Stomach (tissue), 9 donors: ENCODE results near the gene NBPF1. TPM values are rescaled to one million over a fixed set of nuclear protein-coding genes. Genes with fewer than 3 reads are reported as not detected.
"Not testable (repeated sequence)": the region's sequence is repeated elsewhere in the genome, so short reads cannot be mapped to it uniquely, and the experiment has no call there.

Experiments
- DNase-seq, 2 donors: peaks; one replicate each; pipeline versions ENCODE4 v3.0.0 to v3.0.0-alpha.2; 2013 to 2019
- H3K27ac ChIP-seq, 5 donors: fragments of 200-600 bp in 4 of 5; sonication (generic) in 4 of 5; one replicate each; pipeline ENCODE4 v1.5.1; 2013 to 2019; ENCODE audit warnings: mild to moderate bottlenecking in 1 of 5, moderate library complexity in 1 of 5
- H3K27me3 ChIP-seq, 3 donors: fragments of 200-600 bp; sonication (generic); one replicate each; pipeline ENCODE4 v1.5.1; 2017 to 2019; ENCODE audit warnings: mixed run types in 1 of 3
- H3K36me3 ChIP-seq, 4 donors: fragments of 200-600 bp; sonication (generic); 1 replicate in 3 of 4; 2 replicates in 1 of 4; pipeline ENCODE4 v1.5.1; 2016 to 2019
- H3K4me1 ChIP-seq, 4 donors: fragments of 200-600 bp; sonication (generic); one replicate each; pipeline ENCODE4 v1.5.1; 2016 to 2019
- H3K4me3 ChIP-seq, 4 donors: fragments of 200-600 bp; sonication (generic) in 3 of 4; one replicate each; pipeline ENCODE4 v1.5.1; 2016 to 2019; ENCODE audit warnings: mild to moderate bottlenecking in 1 of 4
- H3K9me3 ChIP-seq, 4 donors: fragments of 200-600 bp; sonication (generic); one replicate each; pipeline ENCODE4 v1.5.1; 2016 to 2019
- CTCF ChIP-seq, 7 experiments: fragments of 450-650 bp in 4 of 7; fragments of 200-600 bp in 3 of 7; sonication (generic) in 3 of 7; IDR thresholded peaks; one replicate each; pipeline ENCODE4 v1.5.1; 2016 to 2019; ENCODE audit warnings: antibody characterized with exemption in 7 of 7, control low read depth in 2 of 7, mild to moderate bottlenecking in 1 of 7
- EP300 ChIP-seq: sonication (generic); formaldehyde crosslinking; IDR thresholded peaks from one replicate; pipeline ENCODE4 v1.6.1; 2017; ENCODE audit warnings: antibody characterized with exemption
- POLR2A ChIP-seq, 4 donors: fragments of 450-650 bp; IDR thresholded peaks; one replicate each; pipeline ENCODE4 v1.6.1; 2016; ENCODE audit warnings: antibody characterized with exemption in 4 of 4, control low read depth in 2 of 4, mild to moderate bottlenecking in 1 of 4, moderate library complexity in 1 of 4
- POLR2AphosphoS5 ChIP-seq, 3 donors: sonication (generic); formaldehyde crosslinking; IDR thresholded peaks; one replicate each; pipeline ENCODE4 v1.6.1; 2016; ENCODE audit warnings: antibody characterized with exemption in 3 of 3
- WGBS, 5 donors: extraction: QIAGEN DNeasy Blood & Tissue Kit in 3 of 5; methylation state at CpG; one replicate each; pipeline versions ENCODE4 v1.1.5 to v1.1.7; 2013 to 2018; 5-methylcytosine and 5-hydroxymethylcytosine counted together
- intact Hi-C: fragments of 100-400 bp; cut with DNase I; formaldehyde crosslinking; loops from one replicate; pipeline ENCODE4 v1.15.1; 2023; ENCODE audit warnings: low total_unique reads
- polyA plus RNA-seq, 3 donors: library from polyadenylated mRNA; stranded (reverse); fragments of 200-250 nt; gene quantifications; one replicate each; pipeline ENCODE4 v1.2.3, GENCODE V29; 2013
- total RNA-seq, 5 donors: library from RNA; depleted of rRNA; stranded (reverse); fragments of >200 nt; gene quantifications; one replicate each; pipeline versions ENCODE4 v1.1.0 to v1.2.3, GENCODE V29; 2014 to 2016
- donor health status: healthy with polysubstance abuse.
- donor health status: Bipolar disorder and iron deficiency.
- donor health status: healthy.

The NBPF1 gene
- total and polyA plus RNA-seq, 8 donors: 3.3 to 66.6 (median 23.8) TPM

GRCh38 chr1:16605532-16606505 lies 7.5 kb downstream of the NBPF1 start:
- 73 to 83% (median 78%) methylated on average over 12 of the region's 12 CpGs for WGBS, 5 donors
- Histone ChIP-seq H3K4me3 (no peak overlapping the region), H3K27ac (peak overlapping the region in 1 of 5 donors; percentile 0), H3K9me3 (no peaks in the 10 kb centered on the region), H3K4me1 (peaks cover 7 to 35% (median 15%) of the 10 kb centered on the region in 4 donors), H3K36me3 (peaks cover 21 to 46% (median 42%) of the 10 kb centered on the region in 4 donors), H3K27me3 (no peaks in the 10 kb centered on the region)
- intact Hi-C loops: no loop called here
- TF ChIP-seq CTCF (IDR thresholded peaks at IDR 0.05) (no peak), POLR2AphosphoS5 (IDR thresholded peaks at IDR 0.05) (no peak), EP300 (no peak), POLR2A (IDR thresholded peaks at IDR 0.05) (no peak)
- no peak for DNase-seq

GRCh38 chr1:16605213-16605525 lies 8.2 kb downstream of the NBPF1 start:
- Histone ChIP-seq H3K27ac (no peak overlapping the region), H3K36me3 (peaks cover 21 to 46% (median 42%) of the 10 kb centered on the region in 4 donors), H3K9me3 (no peaks in the 10 kb centered on the region), H3K27me3 (no peaks in the 10 kb centered on the region), H3K4me1 (peaks cover 7 to 30% (median 15%) of the 10 kb centered on the region in 4 donors), H3K4me3 (no peak overlapping the region)
- DNase-seq: no peak
- TF ChIP-seq CTCF (IDR thresholded peaks at IDR 0.05) (no peak), POLR2A (IDR thresholded peaks at IDR 0.05) (no peak), EP300 (no peak), POLR2AphosphoS5 (IDR thresholded peaks at IDR 0.05) (no peak)
- WGBS, 5 donors: 71 to 89% (median 83%) methylated on average over 1 of the region's 1 CpG
- intact Hi-C loops: no loop called here

GRCh38 chr1:16604514-16605212 lies 8.7 kb downstream of the NBPF1 start:
- peaks cover 7 to 30% (median 15%) of the 10 kb centered on the region in 4 donors for H3K4me1 ChIP-seq
- H3K27ac ChIP-seq: not testable (repeated sequence)

GRCh38 chr1:16603623-16604022 lies 9.7 kb downstream of the NBPF1 start:
- 90 to 100% (median 93%) methylated on average over 1 to 2 of the region's 2 CpGs; no CpG with 5 or more reads in 2 of the 5 donors for WGBS, 5 donors
- intact Hi-C loops, H3K27ac ChIP-seq, H3K27me3 ChIP-seq, DNase-seq, H3K4me3 ChIP-seq, H3K9me3 ChIP-seq: not testable (repeated sequence)
- Histone ChIP-seq H3K4me1 (peaks cover 7 to 24% (median 15%) of the 10 kb centered on the region in 4 donors), H3K36me3 (peaks cover 21 to 45% (median 42%) of the 10 kb centered on the region in 4 donors)

More at GRCh38 chr1:16604514-16605212, 8.7 kb downstream of the NBPF1 start:
- DNase-seq, intact Hi-C loops, H3K27me3 ChIP-seq, H3K9me3 ChIP-seq, H3K4me3 ChIP-seq: not testable (repeated sequence)
- WGBS, 5 donors: 86 to 98% (median 94%) methylated on average over 1 to 2 of the region's 2 CpGs
- peaks cover 21 to 46% (median 42%) of the 10 kb centered on the region in 4 donors for H3K36me3 ChIP-seq

GRCh38 chr1:16602336-16603011 lies 10.9 kb downstream of the NBPF1 start:
- H3K9me3 ChIP-seq, DNase-seq, H3K4me3 ChIP-seq, H3K27me3 ChIP-seq, H3K27ac ChIP-seq, intact Hi-C loops: not testable (repeated sequence)
- Histone ChIP-seq H3K36me3 (peaks cover 10 to 34% (median 31%) of the 10 kb centered on the region in 4 donors), H3K4me1 (peaks cover 0 to 15% (median 4%) of the 10 kb centered on the region in 4 donors)
- WGBS, 5 donors: 93 to 98% (median 95%) methylated on average over 1 to 2 of the region's 5 CpGs

- H3K27me3 ChIP-seq, H3K4me3 ChIP-seq, DNase-seq, H3K27ac ChIP-seq, intact Hi-C loops, H3K9me3 ChIP-seq: not testable (repeated sequence)
- H3K36me3 ChIP-seq: peaks cover 0 to 20% (median 17%) of the 10 kb centered on the region in 4 donors
- H3K4me1 ChIP-seq: peaks cover 0 to 15% (median 3%) of the 10 kb centered on the region in 4 donors
- 71 to 81% (median 74%) methylated on average over 3 to 4 of the region's 7 CpGs for WGBS, 5 donors
These were observed 12.2 kb downstream of the NBPF1 start for GRCh38 chr1:16600855-16601786.

GRCh38 chr1:16599326-16599725 lies 14.0 kb downstream of the NBPF1 start:
- H3K9me3 ChIP-seq, H3K36me3 ChIP-seq, intact Hi-C loops, H3K4me3 ChIP-seq, H3K27me3 ChIP-seq, DNase-seq, H3K27ac ChIP-seq, H3K4me1 ChIP-seq: not testable (repeated sequence)
- 70 to 98% (median 87%) methylated on average over 3 of the region's 3 CpGs for WGBS, 5 donors

GRCh38 chr1:16595216-16595615 lies 18.1 kb downstream of the NBPF1 start:
- H3K9me3 ChIP-seq, H3K36me3 ChIP-seq, intact Hi-C loops, DNase-seq, H3K4me1 ChIP-seq, H3K27me3 ChIP-seq, H3K4me3 ChIP-seq, H3K27ac ChIP-seq: not testable (repeated sequence)
- 92 to 100% (median 94%) methylated on average over 1 of the region's 1 CpG for WGBS, 5 donors
